Psoas muscle (tissue), 8 donors: ENCODE data around the gene MAP2K3. TPM values are rescaled to one million over a fixed set of nuclear protein-coding genes. Genes with fewer than 3 reads are reported as not detected.

ENCODE experiments used
- ATAC-seq, 4 donors: fragments of 200-7000 bp; cut with Tn5 transposase; one replicate each; pipeline ENCODE4 v1.9.1; 2020; ENCODE audit warnings: moderate library complexity in 3 of 4, mild to moderate bottlenecking in 2 of 4
- DNase-seq, 2 donors: peaks; one replicate each; pipeline ENCODE4 v3.0.0-alpha.2; 2020
- H3K27ac ChIP-seq: fragments of 200-600 bp; one replicate; pipeline ENCODE4 v1.8.0; 2022
- H3K27me3 ChIP-seq, 3 donors: fragments of 200-600 bp in 1 of 3; one replicate each; pipeline versions ENCODE4 v1.6.1 to v1.8.0; 2013 to 2022; ENCODE audit warnings: low read length in 2 of 3, mild to moderate bottlenecking in 2 of 3, moderate library complexity in 1 of 3; ENCODE audit not compliant: insufficient read depth in 3 of 3
- H3K36me3 ChIP-seq, 2 donors: fragments of 200-600 bp in 1 of 2; one replicate each; pipeline versions ENCODE4 v1.6.1 to v1.8.0; 2013 to 2022; ENCODE audit warnings: low read depth in 1 of 2, mild to moderate bottlenecking in 1 of 2, moderate library complexity in 1 of 2; ENCODE audit not compliant: insufficient read depth in 1 of 2
- H3K4me1 ChIP-seq: fragments of 200-600 bp; one replicate; pipeline ENCODE4 v1.8.0; 2022
- H3K4me3 ChIP-seq: fragments of 200-600 bp; one replicate; pipeline ENCODE4 v1.8.0; 2022; ENCODE audit warnings: mild to moderate bottlenecking
- H3K9me3 ChIP-seq: fragments of 200-600 bp; one replicate; pipeline ENCODE4 v1.8.0; 2022
- WGBS, 3 donors: extraction: QIAGEN DNeasy Blood & Tissue Kit; methylation state at CpG; one replicate each; pipeline versions ENCODE4 v1.1.6 to v1.1.7; 2013; 5-methylcytosine and 5-hydroxymethylcytosine counted together
- intact Hi-C, 2 donors: fragments of 100-400 bp; cut with DNase I; formaldehyde crosslinking; loops; one replicate each; pipeline versions ENCODE4 v1.11.0 to v1.14.2; 2022
- polyA plus RNA-seq, 3 donors: library from polyadenylated mRNA; stranded (reverse); fragments of 200-250 nt; gene quantifications; one replicate each; pipeline ENCODE4 v1.2.3, GENCODE V29; 2013
- total RNA-seq, 4 donors: library from RNA; stranded (reverse); fragmentation: NEBNext Ultra II Directional in 2 of 4; extraction: Animal tissue kit (Norgen Biotek cat#: 25700) in 2 of 4; gene quantifications; one replicate each; pipeline versions ENCODE4 v1.2.1 to v1.2.4, GENCODE V29; 2021 to 2023
- TF ChIP-seq, protein P1 (sequence below): fragments of 200-600 bp; IDR thresholded peaks from one replicate; pipeline ENCODE4 v1.8.0; 2022; ENCODE audit warnings: antibody characterized with exemption
- donor health status: healthy with polysubstance abuse.
- donor health status: DM: no; HTN: no; CAD: no; lungs with moderate emphysema.
- donor health status: Bipolar disorder and iron deficiency.
- donor health status: healthy.
- donor health status: DM: yes; HTN: yes; CAD: no.
- donor health status: DM: no; HTN: no; CAD: no.
- donor health status: DM: no; HTN: no; CAD: no.
- donor health status: DM: yes; HTN: yes; CAD: no.

The MAP2K3 gene
- total and polyA plus RNA-seq, 7 donors, result 64.4 to 229 (median 114) TPM

DNA sequence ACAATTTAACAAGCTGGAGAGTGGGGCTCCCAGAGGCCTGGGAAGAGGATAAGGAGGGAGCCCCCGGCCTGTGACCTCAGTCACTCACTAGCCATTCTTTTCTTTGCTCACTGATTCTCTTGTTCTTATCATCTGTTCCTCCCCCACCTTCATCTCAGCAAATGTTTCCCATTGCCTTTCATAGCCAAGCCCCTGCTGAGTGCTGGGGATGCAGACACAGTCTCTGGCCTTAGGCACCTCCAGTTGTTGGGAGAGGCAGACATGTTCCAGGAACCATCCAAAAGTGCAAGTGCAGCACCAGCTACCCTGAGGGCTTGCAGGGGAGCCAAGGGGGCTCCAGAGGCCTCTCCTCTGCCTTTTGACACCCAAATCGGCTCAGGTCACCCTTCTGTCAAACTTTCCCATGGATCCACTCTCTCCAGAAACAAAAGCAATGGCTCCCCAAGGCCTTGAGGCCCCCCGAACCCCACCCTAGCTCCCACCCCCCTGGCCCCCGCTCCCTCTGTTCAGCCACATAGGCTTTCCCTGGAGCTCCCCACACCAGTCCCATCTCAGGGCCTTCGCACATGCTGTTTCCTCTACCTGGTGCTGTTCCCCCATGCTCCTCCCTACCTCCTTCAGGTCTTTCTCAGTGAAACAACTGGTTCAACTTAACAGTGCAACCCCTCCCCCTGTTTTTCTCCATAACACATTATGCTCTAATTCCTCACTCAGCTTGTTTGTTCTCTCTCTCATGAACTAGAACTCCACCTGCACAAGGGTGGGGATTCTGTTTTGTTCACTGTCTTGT, 76.7 kb downstream of the MAP2K3 start:
- H3K27me3 ChIP-seq, result no peaks in the 10 kb centered on the region
- ATAC-seq, result no peak
- intact Hi-C loops, result no loop called here
- no peaks in the 10 kb centered on the region for H3K36me3 ChIP-seq
- no peak for DNase-seq
- no peaks in the 10 kb centered on the region for H3K9me3 ChIP-seq
- no peak overlapping the region for H3K27ac ChIP-seq
- TF ChIP-seq, protein P1, sequence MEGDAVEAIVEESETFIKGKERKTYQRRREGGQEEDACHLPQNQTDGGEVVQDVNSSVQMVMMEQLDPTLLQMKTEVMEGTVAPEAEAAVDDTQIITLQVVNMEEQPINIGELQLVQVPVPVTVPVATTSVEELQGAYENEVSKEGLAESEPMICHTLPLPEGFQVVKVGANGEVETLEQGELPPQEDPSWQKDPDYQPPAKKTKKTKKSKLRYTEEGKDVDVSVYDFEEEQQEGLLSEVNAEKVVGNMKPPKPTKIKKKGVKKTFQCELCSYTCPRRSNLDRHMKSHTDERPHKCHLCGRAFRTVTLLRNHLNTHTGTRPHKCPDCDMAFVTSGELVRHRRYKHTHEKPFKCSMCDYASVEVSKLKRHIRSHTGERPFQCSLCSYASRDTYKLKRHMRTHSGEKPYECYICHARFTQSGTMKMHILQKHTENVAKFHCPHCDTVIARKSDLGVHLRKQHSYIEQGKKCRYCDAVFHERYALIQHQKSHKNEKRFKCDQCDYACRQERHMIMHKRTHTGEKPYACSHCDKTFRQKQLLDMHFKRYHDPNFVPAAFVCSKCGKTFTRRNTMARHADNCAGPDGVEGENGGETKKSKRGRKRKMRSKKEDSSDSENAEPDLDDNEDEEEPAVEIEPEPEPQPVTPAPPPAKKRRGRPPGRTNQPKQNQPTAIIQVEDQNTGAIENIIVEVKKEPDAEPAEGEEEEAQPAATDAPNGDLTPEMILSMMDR, result no peak
- no peak overlapping the region for H3K4me3 ChIP-seq
- H3K4me1 ChIP-seq, result no peaks in the 10 kb centered on the region
- WGBS, 3 donors, result 77 to 92% (median 77%) methylated on average over 5 of the region's 5 CpGs

GRCh38 chr17:21362331-21362931, 77.9 kb downstream of the MAP2K3 start:
- Histone ChIP-seq H3K36me3 (no peaks in the 10 kb centered on the region), H3K4me1 (no peaks in the 10 kb centered on the region), H3K9me3 (no peaks in the 10 kb centered on the region), H3K27me3 (no peaks in the 10 kb centered on the region), H3K27ac (no peak overlapping the region), H3K4me3 (no peak overlapping the region)
- ATAC-seq (no peak), DNase-seq (no peak)
- intact Hi-C loops, result no loop called here
- TF ChIP-seq, protein P1, result no peak

DNA sequence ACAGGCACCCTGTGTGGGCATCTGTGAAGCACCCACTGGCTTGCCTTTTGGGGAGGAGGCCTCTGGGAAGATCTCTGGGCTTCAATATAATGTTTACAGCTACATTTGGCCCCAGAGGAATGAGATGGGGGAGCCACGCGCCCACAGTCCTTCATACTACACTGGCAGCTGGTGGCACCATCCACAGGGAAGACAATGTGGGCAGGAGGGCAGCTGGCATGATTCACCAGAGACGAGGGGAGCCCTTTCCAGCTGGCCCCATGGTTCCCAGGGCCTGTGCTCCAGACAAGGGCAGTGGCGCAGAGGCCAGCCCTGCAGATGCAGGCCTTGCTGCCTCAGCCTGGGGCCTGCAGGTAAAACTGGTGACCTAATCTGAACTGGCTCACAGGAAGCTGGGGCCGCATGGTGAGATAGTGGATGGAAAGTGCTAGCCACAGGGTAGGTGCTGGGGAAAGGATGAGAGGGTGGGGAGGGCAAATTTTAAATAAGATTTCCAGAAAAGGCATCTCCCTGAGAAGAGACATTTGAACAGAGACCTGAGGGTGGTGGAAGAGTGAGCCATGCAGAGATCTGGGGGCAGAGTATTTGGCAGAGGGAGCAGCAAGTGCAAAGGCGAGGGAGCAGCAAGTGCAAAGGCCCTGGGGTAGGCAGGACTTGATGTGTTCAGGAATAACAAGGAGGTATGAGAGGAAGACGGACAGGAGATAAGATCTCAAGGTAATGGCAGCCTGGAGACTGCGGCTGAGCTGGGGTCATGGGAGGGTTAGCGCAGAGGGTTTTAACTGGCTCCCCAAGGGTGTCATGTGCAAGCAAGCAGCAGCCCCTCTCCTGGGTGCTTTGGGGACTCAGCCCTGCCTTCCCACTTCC, 79.5 kb downstream of the MAP2K3 start:
- no peaks in the 10 kb centered on the region for H3K36me3 ChIP-seq
- WGBS, 3 donors, result 84 to 91% (median 87%) methylated on average over 9 of the region's 9 CpGs

More for the DNA sequence above, 79.5 kb downstream of the MAP2K3 start:
- intact Hi-C loops, result no loop called here
- TF ChIP-seq, protein P1, result no peak
- Histone ChIP-seq H3K4me1 (no peaks in the 10 kb centered on the region), H3K9me3 (no peaks in the 10 kb centered on the region), H3K27ac (no peak overlapping the region), H3K27me3 (no peaks in the 10 kb centered on the region), H3K4me3 (no peak overlapping the region)
- ATAC-seq (no peak), DNase-seq (no peak)

Other genes with a start within 250 kb of the MAP2K3 start
- 100 to 1,000 TPM; 150 to 287 (median 183) TPM for gene USP22, start 241.7 kb upstream of the MAP2K3 start, total RNA-seq
- gene USP22, start 241.7 kb upstream of the MAP2K3 start, polyA plus RNA-seq, result 10 to 100 TPM; 46.4 to 80.5 (median 76.5) TPM
- 10 to 100 TPM; 15.7 to 50.1 (median 37.7) TPM for gene DHRS7B, start 157.7 kb upstream of the MAP2K3 start, total RNA-seq
- gene DHRS7B, start 157.7 kb upstream of the MAP2K3 start, polyA plus RNA-seq, result 10 to 100 TPM; 23.6 to 31.9 (median 26.7) TPM
- 10 to 100 TPM; 52.9 to 78.4 (median 58.6) TPM for gene TMEM11, start 70.5 kb upstream of the MAP2K3 start, total RNA-seq
- 100 to 1,000 TPM in 2 of 3 donors, 10 to 100 TPM in 1; 89.6 to 159 (median 109) TPM for gene TMEM11, start 70.5 kb upstream of the MAP2K3 start, polyA plus RNA-seq
- gene NATD1, start 31.3 kb upstream of the MAP2K3 start, total RNA-seq, result 10 to 100 TPM; 21.6 to 48.0 (median 24.5) TPM
- 10 to 100 TPM in 2 of 3 donors, 1 to 10 TPM in 1; 4.7 to 15.1 (median 10.5) TPM for gene NATD1, start 31.3 kb upstream of the MAP2K3 start, polyA plus RNA-seq
- gene KCNJ12, start 91.6 kb downstream of the MAP2K3 start, total RNA-seq, result 10 to 100 TPM in 3 of 4 donors, 1 to 10 TPM in 1; 9.4 to 31.0 (median 23.4) TPM
- gene KCNJ12, start 91.6 kb downstream of the MAP2K3 start, polyA plus RNA-seq, result 10 to 100 TPM in 2 of 3 donors, 1 to 10 TPM in 1; 5.2 to 42.7 (median 13.6) TPM